HG03025 (cell line): ENCODE results near the gene DAAM1.

Experiments used
- ATAC-seq: cut with Tn5 transposase; IDR thresholded peaks from one replicate; pipeline ENCODE4 v1.9.1; 2021; ENCODE audit warnings: mild to moderate bottlenecking, moderate library complexity; ENCODE audit not compliant: unreplicated experiment, low FRiP score

DAAM1 gene

DNA sequence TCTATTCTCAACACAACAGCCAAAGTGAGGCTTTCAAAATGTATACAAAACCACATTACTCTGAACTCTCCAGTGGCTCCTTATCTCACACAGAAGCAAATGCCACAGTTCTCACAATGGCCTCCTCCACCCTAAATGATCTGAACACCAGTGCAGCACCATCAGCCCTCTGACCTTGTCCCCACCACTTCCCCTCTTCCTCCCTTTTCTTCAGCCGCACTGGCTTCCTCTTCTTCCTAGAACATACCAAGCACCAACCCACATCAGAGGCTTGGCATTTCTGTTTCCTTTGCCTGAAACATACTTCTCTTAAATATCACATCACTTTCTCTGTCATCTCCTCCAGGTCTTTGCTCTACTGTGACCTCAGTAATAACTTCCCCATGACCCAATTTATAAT is 210.4 kb downstream of the DAAM1 start:
- no peak for ATAC-seq

- ATAC-seq: no peak
These were observed 218.2 kb downstream of the DAAM1 start for GRCh38 chr14:59406454-59407245.

DNA sequence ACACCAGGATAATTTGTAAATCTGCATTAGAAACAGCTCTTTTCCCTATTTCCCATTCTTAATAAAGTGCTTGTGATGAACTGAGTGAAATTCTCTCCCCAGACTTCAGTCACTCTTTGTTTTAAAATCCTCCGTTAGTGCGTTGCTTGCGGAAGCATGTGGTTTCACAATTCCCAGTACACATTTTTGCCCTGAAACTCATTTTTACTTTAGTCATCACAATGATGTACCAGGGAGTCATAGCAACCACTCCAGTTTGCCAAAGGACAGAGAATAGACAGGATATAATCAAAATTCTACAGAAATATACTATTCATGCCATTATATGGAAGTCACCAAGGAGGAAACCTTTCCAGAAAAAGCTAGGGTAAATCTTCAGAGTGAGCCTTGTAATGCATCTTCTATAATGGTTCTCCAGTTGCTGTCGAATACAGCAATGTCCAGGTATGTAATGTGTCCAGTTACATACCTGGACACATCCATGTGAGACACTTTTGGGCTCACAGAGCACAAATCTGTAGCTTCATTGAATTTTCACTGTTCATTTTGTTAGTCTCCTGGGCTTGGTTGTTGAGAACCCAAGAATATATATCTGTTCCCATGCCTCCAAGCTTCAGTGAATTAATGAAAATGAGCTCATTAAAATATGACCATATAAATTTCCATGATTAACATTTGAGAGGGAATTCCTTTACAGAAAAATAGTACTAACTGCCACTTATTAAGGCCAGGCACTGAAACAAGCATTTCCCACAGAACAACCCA is 219.0 kb downstream of the DAAM1 start:
- ATAC-seq: no peak

DNA sequence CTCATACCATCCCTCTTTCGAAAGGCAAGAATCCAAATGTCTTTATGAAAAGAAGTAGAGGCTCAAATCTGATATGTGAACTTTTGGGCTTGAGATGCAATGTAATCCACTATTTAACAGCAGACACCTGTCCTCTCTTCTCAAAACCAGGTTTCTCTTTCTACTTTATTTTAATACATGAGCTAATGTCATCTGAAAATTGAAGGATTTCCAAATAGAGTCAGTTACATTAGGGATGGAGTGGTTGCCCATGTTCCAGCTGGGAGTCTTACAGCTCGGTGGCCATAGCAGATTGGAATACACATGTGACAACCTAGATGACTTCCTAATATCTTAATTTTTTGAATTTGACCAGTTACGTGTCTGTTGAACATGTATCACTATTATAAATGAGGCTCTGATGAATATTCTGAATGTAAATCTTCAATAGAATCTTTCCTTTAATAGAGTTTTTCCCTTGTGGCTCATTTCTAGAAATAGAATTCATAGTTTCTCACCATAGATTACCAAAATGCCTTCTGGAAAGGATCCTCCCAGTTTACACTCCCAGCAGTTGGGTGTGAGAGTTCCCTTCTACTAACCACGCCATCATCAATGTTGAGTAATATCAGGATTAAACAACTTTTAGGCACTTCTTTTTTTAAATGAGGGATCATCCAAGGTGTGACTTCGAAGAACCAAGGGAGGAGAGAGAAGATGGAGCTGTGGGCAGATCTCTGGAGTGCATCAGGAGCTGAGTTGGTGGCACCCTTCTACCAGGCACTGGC is 227.6 kb downstream of the DAAM1 start:
- no peak for ATAC-seq

GRCh38 chr14:59417311-59417710 is 228.8 kb downstream of the DAAM1 start:
- ATAC-seq: no peak

GRCh38 chr14:59419303-59419702 is 230.8 kb downstream of the DAAM1 start:
- ATAC-seq: no peak
